B cell (primary cell): ENCODE measurements around the gene TBC1D12. TPM values are rescaled to one million over a fixed set of nuclear protein-coding genes. Genes with fewer than 3 reads are reported as not detected.

Source experiments
- ATAC-seq: fragments of 200-7000 bp; cut with Tn5 transposase; one replicate; pipeline ENCODE4 v1.10.0; 2021; ENCODE audit warnings: low read depth, mild to moderate bottlenecking, moderate number of reproducible peaks, moderate library complexity
- CTCF ChIA-PET: fragments of 350-600 bp; sonication (Branson Sonifier 250); formaldehyde crosslinking; loops from one replicate; lab custom pipeline; 2021; ENCODE audit warnings: antibody characterized with exemption, inconsistent platforms; lab: Charles Lee
- POLR2A ChIA-PET: fragments of 350-600 bp; sonication (Branson Sonifier 250); formaldehyde crosslinking; loops from one replicate; lab custom pipeline; 2021; ENCODE audit warnings: antibody characterized with exemption; lab: Charles Lee
- DNase-seq: peaks from one replicate; pipeline ENCODE4 v3.0.0; 2013
- H2AFZ ChIP-seq: 2 replicates; pipeline ENCODE4 v1.6.1; 2012; ENCODE audit warnings: mild to moderate bottlenecking, low read depth, low read length; ENCODE audit not compliant: insufficient read depth, poor library complexity, severe bottlenecking
- H3K27ac ChIP-seq, 2 donors: 1 replicate in 1 of 2; 2 replicates in 1 of 2; pipeline ENCODE4 v1.5.1; 2012 to 2013; ENCODE audit warnings: low read length in 2 of 2, mild to moderate bottlenecking in 2 of 2, moderate library complexity in 1 of 2
- H3K27me3 ChIP-seq, 4 experiments: fragments of 200-600 bp in 1 of 4; sonication (generic) in 1 of 4; replicated peaks in 1 of 4; 1 replicate in 2 of 4; 2 replicates in 2 of 4; pipeline versions ENCODE4 v1.6.1 to v1.7.0; 2013 to 2016; ENCODE audit warnings: low read length in 3 of 4, mild to moderate bottlenecking in 2 of 4, mixed read lengths in 1 of 4, moderate library complexity in 1 of 4; ENCODE audit not compliant: insufficient read depth in 4 of 4, control insufficient read depth in 3 of 4; ENCODE audit errors: control extremely low read depth in 1 of 4
- H3K36me3 ChIP-seq, 2 experiments: replicated peaks in 1 of 2; 1 replicate in 1 of 2; 2 replicates in 1 of 2; pipeline versions ENCODE4 v1.6.1 to v1.7.1; 2013; ENCODE audit warnings: low read length in 1 of 2; ENCODE audit not compliant: insufficient read depth in 2 of 2, control insufficient read depth in 1 of 2; ENCODE audit errors: control extremely low read depth in 1 of 2, extremely low read depth in 1 of 2
- H3K4me1 ChIP-seq, 2 donors: fragments of 200-600 bp in 1 of 2; sonication (generic) in 1 of 2; 1 replicate in 1 of 2; 2 replicates in 1 of 2; pipeline versions ENCODE4 v1.5.1 to v1.6.1; 2013 to 2017; ENCODE audit warnings: low read length in 2 of 2; ENCODE audit not compliant: control insufficient read depth in 2 of 2, insufficient read depth in 2 of 2
- H3K4me2 ChIP-seq: replicated peaks from 2 replicates; pipeline ENCODE3; 2012; ENCODE audit warnings: mild to moderate bottlenecking, low read depth, low read length; ENCODE audit not compliant: poor library complexity, severe bottlenecking
- H3K4me3 ChIP-seq, 5 experiments: fragments of 200-600 bp in 1 of 5; sonication (generic) in 1 of 5; 1 replicate in 3 of 5; 2 replicates in 2 of 5; pipeline versions ENCODE4 v1.5.1 to v1.7.0; 2011 to 2016; ENCODE audit warnings: low read length in 4 of 5, mild to moderate bottlenecking in 4 of 5, low read depth in 2 of 5, control low read depth in 1 of 5, moderate library complexity in 1 of 5; ENCODE audit not compliant: insufficient read depth in 1 of 5; ENCODE audit errors: control extremely low read depth in 1 of 5, extremely low read depth in 1 of 5
- H3K79me2 ChIP-seq: fragments of 200-600 bp; sonication (generic); one replicate; pipeline ENCODE4 v1.6.0; 2016; ENCODE audit warnings: low read length; ENCODE audit not compliant: control insufficient read depth, insufficient read depth
- H3K9ac ChIP-seq: fragments of 200-600 bp; sonication (generic); 2 replicates; pipeline ENCODE4 v1.6.1; 2017; ENCODE audit warnings: mild to moderate bottlenecking, low read length, moderate library complexity
- H3K9me3 ChIP-seq, 3 donors: one replicate each; pipeline versions ENCODE4 v1.6.1 to v1.7.1; 2013; ENCODE audit warnings: low read length in 2 of 3; ENCODE audit not compliant: control insufficient read depth in 2 of 3, insufficient read depth in 1 of 3; ENCODE audit errors: control extremely low read depth in 1 of 3
- H4K20me1 ChIP-seq: 2 replicates; pipeline ENCODE4 v1.6.0; 2012; ENCODE audit warnings: mild to moderate bottlenecking, low read length; ENCODE audit not compliant: insufficient read depth, control insufficient read depth, poor library complexity, severe bottlenecking
- H3K27ac Mint-ChIP-seq: one replicate; pipeline ENCODE4 v1.8.0; 2021; ENCODE audit warnings: mixed read lengths
- H3K27me3 Mint-ChIP-seq: one replicate; pipeline ENCODE4 v1.8.0; 2021; ENCODE audit warnings: mixed read lengths
- H3K4me1 Mint-ChIP-seq: one replicate; pipeline ENCODE4 v1.8.0; 2021; ENCODE audit warnings: mixed read lengths
- H3K4me3 Mint-ChIP-seq: one replicate; pipeline ENCODE4 v1.8.0; 2021; ENCODE audit warnings: mixed read lengths
- H3K9me3 Mint-ChIP-seq: one replicate; pipeline ENCODE4 v1.8.0; 2022; ENCODE audit warnings: mixed read lengths; ENCODE audit not compliant: insufficient read depth
- EZH2 ChIP-seq: IDR thresholded peaks from 2 replicates; pipeline ENCODE4 v1.6.1; 2012; ENCODE audit warnings: borderline replicate concordance, low read depth, mild to moderate bottlenecking, moderate library complexity, low read length; ENCODE audit not compliant: insufficient read depth, poor library complexity, severe bottlenecking
- WGBS: methylation state at CpG from one replicate; pipeline ENCODE4 v1.1.5; 2013; ENCODE audit warnings: missing lambda C conversion rate; ENCODE audit not compliant: insufficient coverage; 5-methylcytosine and 5-hydroxymethylcytosine counted together
- intact Hi-C: fragments of 100-400 bp; cut with micrococcal nuclease; formaldehyde crosslinking; loops from one replicate; pipeline ENCODE4 v1.10.0; 2022
- polyA plus RNA-seq: library from polyadenylated mRNA; depleted of rRNA; stranded (reverse); fragments of >200 nt; gene quantifications from 2 replicates; pipeline ENCODE4 v1.2.3, GENCODE V29; 2012
- total RNA-seq, 2 donors: library from RNA; stranded (reverse); fragments of 120-200 nt in 1 of 2; gene quantifications; 1 replicate in 1 of 2; 2 replicates in 1 of 2; pipeline versions ENCODE4 v1.2.3 to v1.2.4, GENCODE V29; 2013 to 2022
- TF ChIP-seq, protein P1 (sequence below): fragments of 200-600 bp; IDR thresholded peaks from one replicate; pipeline ENCODE4 v1.8.0; 2022; ENCODE audit warnings: antibody characterized with exemption, mild to moderate bottlenecking

Gene TBC1D12
- total and polyA plus RNA-seq, 2 donors (not counting 1 experiment from before 2014, with no cell fraction given) = 3.1 to 9.3 TPM

DNA sequence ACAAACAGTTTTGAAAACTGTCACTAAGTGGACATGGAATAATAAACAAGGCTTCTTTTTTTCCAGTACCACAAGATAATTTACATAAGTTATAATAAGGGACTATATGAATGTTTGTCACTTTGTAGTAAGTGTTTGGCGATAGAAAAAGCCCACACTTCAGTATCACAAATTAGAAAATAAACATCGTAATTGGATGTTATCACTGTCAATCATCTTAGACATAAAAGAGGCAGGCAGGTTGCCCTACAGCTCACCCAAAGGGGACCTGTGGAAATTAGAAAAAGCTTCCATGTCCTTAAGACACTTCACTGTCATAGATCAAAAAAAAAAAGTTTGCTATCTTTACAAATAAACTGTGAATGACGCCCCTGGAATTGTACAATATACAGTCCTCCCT lies 36.0 kb upstream of the TBC1D12 start:
- WGBS = no CpG with 5 or more reads among the region's 3 CpGs
- no peaks in the 10 kb centered on the region for H3K36me3 ChIP-seq
- no peaks in the 10 kb centered on the region for H4K20me1 ChIP-seq
- no peak overlapping the region for H2AFZ ChIP-seq
- Mint-ChIP-seq H3K4me1 (peaks cover 20% of the 10 kb centered on the region), H3K27ac (no peak overlapping the region), H3K9me3 (no peaks in the 10 kb centered on the region), H3K27me3 (peaks cover 22% of the 10 kb centered on the region), H3K4me3 (no peak overlapping the region)
- peaks cover 12 to 15% of the 10 kb centered on the region in 2 donors for H3K4me1 ChIP-seq
- intact Hi-C loops = no loop called here
- ChIA-PET CTCF (interaction anchor here (1.4 to 1.7 kb wide), 2 partner anchors 10 to 54 kb away, joined by 3 to 5 read pairs; no protein-coding TSS in a partner anchor), POLR2A (no interaction called here)
- H3K9ac ChIP-seq = no peak overlapping the region
- peaks cover 11% of the 10 kb centered on the region for H3K79me2 ChIP-seq
- H3K4me2 ChIP-seq = no peak overlapping the region
- no peak for ATAC-seq
- H3K9me3 ChIP-seq = no peaks in the 10 kb centered on the region
- H3K27ac ChIP-seq = no peak overlapping the region
- peaks cover 0 to 9% (median 5%) of the 10 kb centered on the region in 4 experiments for H3K27me3 ChIP-seq
- DNase-seq = no peak
- H3K4me3 ChIP-seq = no peak overlapping the region
- TF ChIP-seq EZH2 = no peak
- TF ChIP-seq, protein P1, sequence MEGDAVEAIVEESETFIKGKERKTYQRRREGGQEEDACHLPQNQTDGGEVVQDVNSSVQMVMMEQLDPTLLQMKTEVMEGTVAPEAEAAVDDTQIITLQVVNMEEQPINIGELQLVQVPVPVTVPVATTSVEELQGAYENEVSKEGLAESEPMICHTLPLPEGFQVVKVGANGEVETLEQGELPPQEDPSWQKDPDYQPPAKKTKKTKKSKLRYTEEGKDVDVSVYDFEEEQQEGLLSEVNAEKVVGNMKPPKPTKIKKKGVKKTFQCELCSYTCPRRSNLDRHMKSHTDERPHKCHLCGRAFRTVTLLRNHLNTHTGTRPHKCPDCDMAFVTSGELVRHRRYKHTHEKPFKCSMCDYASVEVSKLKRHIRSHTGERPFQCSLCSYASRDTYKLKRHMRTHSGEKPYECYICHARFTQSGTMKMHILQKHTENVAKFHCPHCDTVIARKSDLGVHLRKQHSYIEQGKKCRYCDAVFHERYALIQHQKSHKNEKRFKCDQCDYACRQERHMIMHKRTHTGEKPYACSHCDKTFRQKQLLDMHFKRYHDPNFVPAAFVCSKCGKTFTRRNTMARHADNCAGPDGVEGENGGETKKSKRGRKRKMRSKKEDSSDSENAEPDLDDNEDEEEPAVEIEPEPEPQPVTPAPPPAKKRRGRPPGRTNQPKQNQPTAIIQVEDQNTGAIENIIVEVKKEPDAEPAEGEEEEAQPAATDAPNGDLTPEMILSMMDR = no peak

DNA sequence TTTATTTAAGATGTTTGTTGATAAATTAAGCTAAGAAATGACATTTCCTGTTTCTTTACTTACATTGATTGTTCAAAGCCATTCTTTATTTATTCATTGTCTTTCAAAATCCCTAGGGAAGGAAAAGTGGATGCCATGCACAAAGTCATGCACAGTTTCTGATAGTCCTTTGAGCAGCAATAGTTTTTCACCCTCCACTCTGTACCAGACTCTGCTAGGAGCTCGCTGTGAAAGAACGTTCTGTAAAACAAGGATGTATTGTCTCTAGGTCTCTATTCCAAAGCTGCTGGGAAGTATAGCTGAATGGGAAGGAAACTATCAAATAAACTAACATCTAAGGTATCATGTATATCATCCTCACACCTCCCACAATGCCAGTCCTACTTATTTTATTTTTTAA lies 31.8 kb upstream of the TBC1D12 start:
- no peak for ATAC-seq
- Histone ChIP-seq H3K4me2 (no peak overlapping the region), H3K4me3 (no peak overlapping the region), H3K4me1 (no peaks in the 10 kb centered on the region), H3K36me3 (no peaks in the 10 kb centered on the region), H3K79me2 (no peaks in the 10 kb centered on the region), H3K9me3 (no peaks in the 10 kb centered on the region), H3K27ac (no peak overlapping the region), H2AFZ (no peak overlapping the region), H3K9ac (no peak overlapping the region), H3K27me3 (peaks cover 0 to 17% (median 7%) of the 10 kb centered on the region in 4 experiments), H4K20me1 (no peaks in the 10 kb centered on the region)
- intact Hi-C loops = no loop called here
- no peaks in the 10 kb centered on the region for H3K4me1 Mint-ChIP-seq
- ChIA-PET CTCF (interaction anchor here (1.3 kb wide), 1 partner anchor 49 kb away, joined by 5 read pairs; no protein-coding TSS in a partner anchor), POLR2A (no interaction called here)
- no CpG with 5 or more reads among the region's 2 CpGs for WGBS
- no peak for DNase-seq
- peaks cover 42% of the 10 kb centered on the region for H3K27me3 Mint-ChIP-seq
- no peak overlapping the region for H3K4me3 Mint-ChIP-seq
- no peaks in the 10 kb centered on the region for H3K9me3 Mint-ChIP-seq
- H3K27ac Mint-ChIP-seq = no peak overlapping the region
- TF ChIP-seq EZH2 = no peak
